ENCODE measurements around the gene ATP8B1. TPM values are rescaled to one million over a fixed set of nuclear protein-coding genes. Genes with fewer than 3 reads are reported as not detected.

ATP8B1 gene
- total and polyA plus RNA-seq, 9 of the 15 experiments (the other 6 are each of a cell fraction or from before 2014, with no cell fraction given) = 0.01 to 0.22 (median 0.03) TPM; not detected in 3

- Histone ChIP-seq H2AFZ (ENCODE audit: low read depth, low read length) (no peak overlapping the region), H3K27ac (ENCODE audit: extremely low read depth, low read depth, low read length) (0 out of 3 replicates have a peak overlapping the region, but pooled peaks have one; percentile 86), H4K20me1 (replicated peaks; ENCODE audit: control insufficient read depth, insufficient read depth, low read length) (no peaks in the 10 kb centered on the region), H3K9ac (ENCODE audit: insufficient read depth in 1 of 2, low read depth in 2 of 2, low read length in 2 of 2) (peak overlapping the region in 1 of 2 experiments; percentile 90; a peak in 2 of 4 replicates), H3K4me3 (peak overlapping the region; percentile 64; the same call in 1 of the 2 replicates), H3K36me3 (ENCODE audit: control insufficient read depth, insufficient read depth, low read length) (peaks cover 39% of the 10 kb centered on the region), H3K4me1 (replicated peaks in 1 of 2; ENCODE audit: control insufficient read depth in 2 of 2, insufficient read depth in 2 of 2, low read length in 2 of 2) (peaks cover 6 to 13% of the 10 kb centered on the region in 2 experiments; a peak in 4 of 5 replicates), H3K79me2 (ENCODE audit: control insufficient read depth, insufficient read depth, low read length) (peaks cover 49% of the 10 kb centered on the region), H3K27me3 (ENCODE audit: control insufficient read depth in 2 of 2, insufficient read depth in 2 of 2, low read length in 2 of 2) (no peaks in the 10 kb centered on the region), H3K9me1 (ENCODE audit: control insufficient read depth, insufficient read depth, low read length) (no peaks in the 10 kb centered on the region), H3K9me3 (replicated peaks; ENCODE audit: control insufficient read depth, insufficient read depth, low read depth, low read length) (no peaks in the 10 kb centered on the region), H3K4me2 (ENCODE audit: insufficient read depth, low read length) (peak overlapping the region; percentile 90)
- ATAC-seq (no peak), DNase-seq (ENCODE audit: extremely low read depth in 1 of 4, low spot score in 3 of 4) (no peak), FAIRE-seq (peak; percentile 67)
- in situ Hi-C loops (cut with MboI) = loop anchor here (10.0 kb wide), 1 partner anchor 505 kb away; no protein-coding TSS in a partner anchor
- TF ChIP-seq POLR2G (IDR thresholded peaks at IDR 0.05; ENCODE audit: low read depth, low read length) (0 out of 2 replicates have a peak, but pooled peaks have one; percentile 22), RBFOX2 (IDR thresholded peaks at IDR 0.05; ENCODE audit: low read depth, low read length) (peak; percentile 48), SUPT5H (IDR thresholded peaks at IDR 0.05) (no peak)
- WGBS (ENCODE audit: insufficient coverage, low coverage, missing lambda C conversion rate) = 87% methylated on average over 3 of the region's 3 CpGs
- ChIA-PET CTCF (ENCODE audit: low intra/inter-chr PET ratio) (no interaction called here), POLR2A (interaction anchor here (0.6 to 2.9 kb wide), 10 partner anchors 9 to 806 kb away, joined by 3 to 14 read pairs (median 3); no protein-coding TSS in a partner anchor)
- no TSS peak for BruUV-seq (replicated peaks)
- intact Hi-C loops (cut with micrococcal nuclease) = loop anchor here (2.0 kb wide), 1 partner anchor 35 kb away; no protein-coding TSS in a partner anchor
Observed at GRCh38 chr18:57619876-57620275, 183.2 kb downstream of the ATP8B1 start.

DNA sequence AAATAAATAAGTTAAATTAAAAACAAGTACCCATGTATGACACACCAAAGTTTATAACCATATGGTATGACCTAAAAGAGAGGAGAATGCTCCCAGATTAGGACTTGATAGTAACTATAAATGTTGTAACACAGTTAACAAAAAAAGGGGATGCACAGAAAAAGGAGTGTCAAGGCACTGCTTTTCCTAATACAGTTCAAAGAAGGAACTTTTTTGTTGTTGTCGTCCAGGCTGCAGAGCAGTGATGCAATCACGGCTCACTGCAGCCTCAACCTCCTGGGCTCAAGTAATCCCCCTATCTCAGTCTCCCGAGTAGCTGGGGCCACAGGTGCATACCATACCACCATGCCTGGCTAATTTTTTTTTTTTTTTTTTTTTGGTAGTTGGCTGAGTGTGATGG, 184.2 kb downstream of the ATP8B1 start:
- in situ Hi-C loops (cut with MboI) = no loop called here
- CTCF ChIA-PET (ENCODE audit: low intra/inter-chr PET ratio) = no interaction called here
- FAIRE-seq = no peak

More for the DNA sequence above, 184.2 kb downstream of the ATP8B1 start:
- Histone ChIP-seq H3K4me3 (no peak overlapping the region), H4K20me1 (replicated peaks; ENCODE audit: control insufficient read depth, insufficient read depth, low read length) (no peaks in the 10 kb centered on the region), H3K27ac (ENCODE audit: extremely low read depth, low read depth, low read length) (no peak overlapping the region), H3K9me1 (ENCODE audit: control insufficient read depth, insufficient read depth, low read length) (no peaks in the 10 kb centered on the region), H3K4me1 (replicated peaks in 1 of 2; ENCODE audit: control insufficient read depth in 2 of 2, insufficient read depth in 2 of 2, low read length in 2 of 2) (peaks cover 6 to 13% of the 10 kb centered on the region in 2 experiments; a peak in 4 of 5 replicates), H2AFZ (ENCODE audit: low read depth, low read length) (no peak overlapping the region), H3K9ac (ENCODE audit: insufficient read depth in 1 of 2, low read depth in 2 of 2, low read length in 2 of 2) (no peak overlapping the region), H3K4me2 (ENCODE audit: insufficient read depth, low read length) (no peak overlapping the region), H3K27me3 (ENCODE audit: control insufficient read depth in 2 of 2, insufficient read depth in 2 of 2, low read length in 2 of 2) (no peaks in the 10 kb centered on the region), H3K79me2 (ENCODE audit: control insufficient read depth, insufficient read depth, low read length) (peaks cover 49% of the 10 kb centered on the region), H3K9me3 (replicated peaks; ENCODE audit: control insufficient read depth, insufficient read depth, low read depth, low read length) (no peaks in the 10 kb centered on the region), H3K36me3 (ENCODE audit: control insufficient read depth, insufficient read depth, low read length) (peaks cover 46% of the 10 kb centered on the region)
- TF ChIP-seq NEUROD1 (IDR thresholded peaks at IDR 0.05; ENCODE audit: borderline replicate concordance, low read depth, low read length, partially characterized antibody) (no peak), ATF3 (IDR thresholded peaks at IDR 0.05) (peak; percentile 60), ATF3 (CRISPR knock-in tag; conservative IDR thresholded peaks at IDR 0.05) (no peak)
- POLR2A ChIA-PET = interaction anchor here (0.6 to 2.9 kb wide), 7 partner anchors 15 to 404 kb away, joined by 3 to 9 read pairs (median 3); no protein-coding TSS in a partner anchor
- ATAC-seq = no peak
- DNase-seq (ENCODE audit: extremely low read depth in 1 of 4, low spot score in 3 of 4) = no peak
- intact Hi-C loops (cut with micrococcal nuclease) = no loop called here
- BruUV-seq (replicated peaks) = no TSS peak
- WGBS (ENCODE audit: insufficient coverage, low coverage, missing lambda C conversion rate) = 79% methylated on average over 2 of the region's 3 CpGs
